MM.1S (cell line): ENCODE results near the gene CEP78.

ENCODE experiments used
- DNase-seq: peaks from one replicate; pipeline ENCODE4 v3.0.0-alpha.2; 2015
- H2AFZ ChIP-seq: fragments of 300-600 bp; sonication (generic); 2 replicates; pipeline ENCODE4 v1.6.0; 2016; ENCODE audit warnings: antibody characterized with exemption, low read length
- H3F3A ChIP-seq: fragments of 300-600 bp; sonication (generic); 2 replicates; pipeline ENCODE4 v1.6.1; 2016; ENCODE audit warnings: mild to moderate bottlenecking, antibody characterized with exemption, low read length, moderate library complexity, mixed read lengths; ENCODE audit not compliant: insufficient read depth
- H3K27ac ChIP-seq: fragments of 300-600 bp; sonication (generic); 2 replicates; pipeline ENCODE4 v1.5.1; 2016; ENCODE audit warnings: mild to moderate bottlenecking, low read length
- H3K27me3 ChIP-seq: fragments of 300-600 bp; sonication (generic); replicated peaks from 2 replicates; pipeline ENCODE4 v1.6.0; 2016; ENCODE audit warnings: low read length; ENCODE audit not compliant: insufficient read depth
- H3K36me3 ChIP-seq: fragments of 300-600 bp; sonication (generic); replicated peaks from 2 replicates; pipeline ENCODE4 v1.6.1; 2016; ENCODE audit warnings: mild to moderate bottlenecking, low read length, mixed read lengths; ENCODE audit not compliant: insufficient read depth
- H3K4me1 ChIP-seq: fragments of 300-600 bp; sonication (generic); 2 replicates; pipeline ENCODE4 v1.6.1; 2016; ENCODE audit warnings: low read length, mixed read lengths
- H3K4me2 ChIP-seq: fragments of 300-600 bp; sonication (generic); 2 replicates; pipeline ENCODE4 v1.6.0; 2016; ENCODE audit warnings: low read depth, low read length
- H3K4me3 ChIP-seq: fragments of 300-600 bp; sonication (generic); 2 replicates; pipeline ENCODE4 v1.5.1; 2016; ENCODE audit warnings: low read length, mixed read lengths
- H3K79me2 ChIP-seq: fragments of 300-600 bp; sonication (generic); 2 replicates; pipeline ENCODE4 v1.6.1; 2016; ENCODE audit warnings: mixed run types, low read length, mixed read lengths
- H3K9ac ChIP-seq: fragments of 300-600 bp; sonication (generic); 2 replicates; pipeline ENCODE4 v1.6.1; 2016; ENCODE audit warnings: low read length, mixed read lengths
- H3K9me2 ChIP-seq: fragments of 300-600 bp; sonication (generic); replicated peaks from 2 replicates; pipeline ENCODE4 v1.6.1; 2016; ENCODE audit warnings: mild to moderate bottlenecking, low read length, mixed read lengths; ENCODE audit not compliant: insufficient read depth
- H3K9me3 ChIP-seq: fragments of 300-600 bp; sonication (generic); replicated peaks from 2 replicates; pipeline ENCODE4 v1.6.1; 2016; ENCODE audit warnings: mild to moderate bottlenecking, low read length, mixed read lengths; ENCODE audit not compliant: insufficient read depth
- H4K20me1 ChIP-seq: fragments of 300-600 bp; sonication (generic); 2 replicates; pipeline ENCODE4 v1.6.1; 2016; ENCODE audit warnings: mild to moderate bottlenecking, low read length, moderate library complexity, mixed read lengths; ENCODE audit not compliant: insufficient read depth
- EZH2 ChIP-seq: fragments of 300-600 bp; sonication (generic); optimal IDR thresholded peaks from 2 replicates; pipeline ENCODE3; 2017; ENCODE audit warnings: low read depth, mild to moderate bottlenecking, antibody characterized with exemption, low read length, mixed read lengths
- EZH2phosphoT487 ChIP-seq: fragments of 300-600 bp; sonication (generic); IDR thresholded peaks from 2 replicates; pipeline ENCODE4 v1.6.1; 2018; ENCODE audit warnings: antibody characterized with exemption, low read length
- TF ChIP-seq, protein P1 (sequence below): fragments of 300-600 bp; sonication (generic); IDR thresholded peaks from 2 replicates; pipeline ENCODE4 v1.5.1; 2016; ENCODE audit warnings: antibody characterized with exemption, low read length, mixed read lengths

Gene CEP78

DNA sequence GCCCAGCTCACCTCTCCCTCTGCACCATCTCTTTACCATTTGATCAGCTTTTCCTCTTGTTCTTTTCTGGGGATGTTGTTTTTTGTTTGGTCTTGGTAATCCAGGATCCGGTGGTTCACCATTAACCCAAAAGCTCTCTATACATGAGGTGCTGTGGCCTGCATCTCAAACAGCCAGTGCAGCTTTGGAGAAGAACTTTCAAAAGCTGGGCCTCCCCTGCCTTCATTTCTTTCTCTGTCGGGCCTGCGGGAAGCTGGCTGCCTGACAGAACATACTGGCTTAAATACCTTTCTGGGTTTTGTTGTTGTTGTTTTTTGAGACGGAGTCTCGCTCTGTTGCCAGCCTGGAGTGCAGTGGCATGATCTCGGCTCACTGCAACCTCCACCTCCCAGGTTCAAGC lies 73.2 kb downstream of the CEP78 start:
- no peak for DNase-seq
- no peaks in the 10 kb centered on the region for H4K20me1 ChIP-seq
- no peaks in the 10 kb centered on the region for H3K4me1 ChIP-seq
- TF ChIP-seq EZH2, result no peak
- H3K9me2 ChIP-seq, result no peaks in the 10 kb centered on the region
- H3K9me3 ChIP-seq, result no peaks in the 10 kb centered on the region
- H3K79me2 ChIP-seq, result no peaks in the 10 kb centered on the region
- no peaks in the 10 kb centered on the region for H3F3A ChIP-seq
- no peak overlapping the region for H3K9ac ChIP-seq
- no peaks in the 10 kb centered on the region for H3K27me3 ChIP-seq
- no peak overlapping the region for H3K4me2 ChIP-seq
- H3K27ac ChIP-seq, result no peak overlapping the region
- no peak overlapping the region for H2AFZ ChIP-seq
- H3K4me3 ChIP-seq, result no peak overlapping the region
- no peaks in the 10 kb centered on the region; the same call in 1 of the 2 replicates for H3K36me3 ChIP-seq

DNA sequence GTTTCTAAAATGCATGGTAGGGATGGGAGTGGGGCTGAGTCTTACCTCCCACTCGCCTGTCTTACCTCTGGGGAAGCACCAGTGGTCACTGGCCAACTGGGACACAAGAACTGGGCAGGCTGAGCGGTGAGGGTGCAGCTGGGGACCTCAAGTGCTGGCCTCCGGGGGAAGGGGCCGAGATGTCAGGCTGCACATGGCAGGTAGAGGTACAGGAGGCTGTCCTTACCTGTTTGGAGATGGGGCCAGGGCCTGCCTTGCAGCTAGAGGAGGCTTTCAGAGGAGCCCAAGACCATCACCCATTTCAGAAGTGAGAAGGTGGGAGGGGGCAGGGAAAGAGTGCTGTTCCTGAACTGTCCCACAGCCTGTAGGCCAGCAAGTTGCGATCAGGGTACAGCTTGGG lies 75.2 kb downstream of the CEP78 start:
- H3K9ac ChIP-seq, result no peak overlapping the region
- H3K27ac ChIP-seq, result no peak overlapping the region
- no peaks in the 10 kb centered on the region for H3K9me3 ChIP-seq
- no peak for DNase-seq
- H3K27me3 ChIP-seq, result no peaks in the 10 kb centered on the region
- H2AFZ ChIP-seq, result no peak overlapping the region
- H3K4me2 ChIP-seq, result no peak overlapping the region
- no peaks in the 10 kb centered on the region for H3K79me2 ChIP-seq
- no peaks in the 10 kb centered on the region for H4K20me1 ChIP-seq
- no peak overlapping the region for H3K4me3 ChIP-seq
- no peaks in the 10 kb centered on the region; the same call in 1 of the 2 replicates for H3K36me3 ChIP-seq
- no peak for TF ChIP-seq EZH2
- TF ChIP-seq EZH2phosphoT487, result no peak
- TF ChIP-seq, protein P1, sequence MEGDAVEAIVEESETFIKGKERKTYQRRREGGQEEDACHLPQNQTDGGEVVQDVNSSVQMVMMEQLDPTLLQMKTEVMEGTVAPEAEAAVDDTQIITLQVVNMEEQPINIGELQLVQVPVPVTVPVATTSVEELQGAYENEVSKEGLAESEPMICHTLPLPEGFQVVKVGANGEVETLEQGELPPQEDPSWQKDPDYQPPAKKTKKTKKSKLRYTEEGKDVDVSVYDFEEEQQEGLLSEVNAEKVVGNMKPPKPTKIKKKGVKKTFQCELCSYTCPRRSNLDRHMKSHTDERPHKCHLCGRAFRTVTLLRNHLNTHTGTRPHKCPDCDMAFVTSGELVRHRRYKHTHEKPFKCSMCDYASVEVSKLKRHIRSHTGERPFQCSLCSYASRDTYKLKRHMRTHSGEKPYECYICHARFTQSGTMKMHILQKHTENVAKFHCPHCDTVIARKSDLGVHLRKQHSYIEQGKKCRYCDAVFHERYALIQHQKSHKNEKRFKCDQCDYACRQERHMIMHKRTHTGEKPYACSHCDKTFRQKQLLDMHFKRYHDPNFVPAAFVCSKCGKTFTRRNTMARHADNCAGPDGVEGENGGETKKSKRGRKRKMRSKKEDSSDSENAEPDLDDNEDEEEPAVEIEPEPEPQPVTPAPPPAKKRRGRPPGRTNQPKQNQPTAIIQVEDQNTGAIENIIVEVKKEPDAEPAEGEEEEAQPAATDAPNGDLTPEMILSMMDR, result no peak
- no peaks in the 10 kb centered on the region for H3F3A ChIP-seq
- H3K9me2 ChIP-seq, result no peaks in the 10 kb centered on the region
- H3K4me1 ChIP-seq, result no peaks in the 10 kb centered on the region

DNA sequence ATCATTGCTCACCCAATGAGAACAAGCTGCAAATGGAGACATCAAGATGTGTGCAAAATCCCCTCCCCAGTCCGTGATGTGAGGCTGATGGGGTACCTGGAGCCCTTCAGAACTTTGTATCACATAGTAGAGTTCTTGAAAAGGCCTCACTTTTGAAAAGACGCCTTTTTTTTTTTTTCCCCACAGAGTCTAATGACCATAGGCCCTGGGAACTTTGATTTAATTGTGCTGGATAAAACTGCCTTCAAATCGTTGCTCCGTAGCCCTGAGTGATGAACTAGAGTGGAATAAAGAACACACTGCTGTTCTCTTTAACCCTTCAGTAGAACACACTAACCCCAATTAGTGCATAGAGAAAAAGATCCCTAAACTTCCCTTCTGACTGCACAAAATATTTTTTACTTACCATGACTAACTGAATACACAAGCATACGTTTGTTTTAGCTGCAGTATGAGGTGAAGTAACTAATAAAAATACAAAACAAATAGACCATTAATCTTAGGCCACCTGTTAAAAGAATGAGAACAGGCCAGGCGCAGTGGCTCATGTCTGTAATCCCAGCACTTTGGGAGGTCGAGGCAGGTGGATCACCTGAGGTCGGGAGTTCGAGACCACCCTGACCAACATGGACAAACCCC lies 76.1 kb downstream of the CEP78 start:
- Histone ChIP-seq H3F3A (no peaks in the 10 kb centered on the region), H3K4me2 (no peak overlapping the region), H3K4me3 (no peak overlapping the region), H3K9me3 (no peaks in the 10 kb centered on the region), H3K27ac (no peak overlapping the region), H3K36me3 (no peaks in the 10 kb centered on the region; the same call in 1 of the 2 replicates), H3K9ac (no peak overlapping the region), H2AFZ (no peak overlapping the region), H3K4me1 (no peaks in the 10 kb centered on the region), H4K20me1 (no peaks in the 10 kb centered on the region), H3K27me3 (no peaks in the 10 kb centered on the region), H3K9me2 (no peaks in the 10 kb centered on the region), H3K79me2 (no peaks in the 10 kb centered on the region)
- no peak for DNase-seq
- TF ChIP-seq EZH2, result no peak

DNA sequence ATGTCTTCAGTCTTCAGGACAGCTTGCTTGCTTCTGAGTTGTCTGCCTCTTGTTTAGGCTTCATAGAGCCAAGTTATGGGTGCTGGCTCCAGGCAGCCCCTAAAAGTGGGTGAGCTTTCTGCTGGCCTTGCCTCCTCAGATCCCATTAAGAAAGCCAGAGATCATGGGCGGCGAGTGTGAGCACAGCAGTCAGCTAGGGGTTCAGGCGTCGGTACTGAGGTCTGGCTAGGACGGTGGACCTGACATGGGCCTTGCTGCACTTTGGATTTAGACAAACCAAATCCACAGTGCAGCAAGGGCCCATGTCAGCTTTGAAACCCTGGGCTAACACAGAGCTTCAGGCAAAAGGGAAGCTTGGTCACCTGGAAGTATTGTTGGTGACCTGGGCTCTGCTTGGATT lies 78.7 kb downstream of the CEP78 start:
- Histone ChIP-seq H4K20me1 (no peaks in the 10 kb centered on the region), H3K36me3 (no peaks in the 10 kb centered on the region; the same call in none of the 2 replicates), H3K9ac (no peak overlapping the region), H3F3A (no peaks in the 10 kb centered on the region), H3K9me3 (no peaks in the 10 kb centered on the region), H3K4me3 (no peak overlapping the region), H3K4me1 (no peaks in the 10 kb centered on the region), H3K79me2 (no peaks in the 10 kb centered on the region), H3K27me3 (no peaks in the 10 kb centered on the region), H3K9me2 (no peaks in the 10 kb centered on the region), H2AFZ (no peak overlapping the region), H3K4me2 (no peak overlapping the region), H3K27ac (no peak overlapping the region)
- no peak for DNase-seq
- TF ChIP-seq EZH2phosphoT487 (no peak), EZH2 (no peak)
- TF ChIP-seq, protein P1, result no peak
